OCI-LY3 (cell line): ENCODE results near the gene BACH1.

Experiments
- CTCF ChIP-seq: fragments of 200-600, 300-600 bp; sonication (generic); IDR thresholded peaks from 2 replicates; pipeline ENCODE4 v1.5.1; 2014; ENCODE audit warnings: antibody characterized with exemption, low read length, low read depth
- EZH2phosphoT487 ChIP-seq: fragments of 200-600 bp; shearing (Covaris generic); IDR thresholded peaks from 2 replicates; pipeline ENCODE4 v1.6.1; 2018; ENCODE audit warnings: antibody characterized with exemption, mixed run types, low read depth

GRCh38 chr21:29312981-29313380, 14.3 kb downstream of the BACH1 start:
- TF ChIP-seq CTCF (no peak), EZH2phosphoT487 (no peak)
